ENCODE measurements around the gene TP63.

DNA sequence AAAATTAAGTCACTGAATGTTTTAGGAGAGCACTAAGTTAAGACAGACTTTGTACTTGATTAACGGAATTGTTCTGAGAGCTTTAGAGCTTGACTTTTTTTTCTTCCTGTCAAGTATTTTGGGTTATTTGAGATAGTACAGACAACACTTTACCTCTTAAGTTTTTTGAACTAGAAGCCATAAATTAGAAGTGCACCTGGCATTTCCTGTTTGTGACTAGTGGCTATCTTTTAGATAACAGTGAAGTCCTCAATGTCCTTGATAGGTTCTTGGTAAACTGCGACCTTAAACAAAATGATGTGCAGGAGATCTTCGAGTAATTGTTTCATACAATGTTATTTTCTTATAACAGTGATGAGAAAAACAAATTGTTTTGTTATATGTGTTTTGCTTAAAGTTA, 213.9 kb downstream of the TP63 start:
- TF ChIP-seq POLR2AphosphoS5 (IDR thresholded peaks at IDR 0.05; ENCODE audit: low read depth) (no peak), EZH2 (IDR thresholded peaks at IDR 0.05; ENCODE audit: low read depth, unreplicated experiment) (no peak)
- TF ChIP-seq, protein P1, sequence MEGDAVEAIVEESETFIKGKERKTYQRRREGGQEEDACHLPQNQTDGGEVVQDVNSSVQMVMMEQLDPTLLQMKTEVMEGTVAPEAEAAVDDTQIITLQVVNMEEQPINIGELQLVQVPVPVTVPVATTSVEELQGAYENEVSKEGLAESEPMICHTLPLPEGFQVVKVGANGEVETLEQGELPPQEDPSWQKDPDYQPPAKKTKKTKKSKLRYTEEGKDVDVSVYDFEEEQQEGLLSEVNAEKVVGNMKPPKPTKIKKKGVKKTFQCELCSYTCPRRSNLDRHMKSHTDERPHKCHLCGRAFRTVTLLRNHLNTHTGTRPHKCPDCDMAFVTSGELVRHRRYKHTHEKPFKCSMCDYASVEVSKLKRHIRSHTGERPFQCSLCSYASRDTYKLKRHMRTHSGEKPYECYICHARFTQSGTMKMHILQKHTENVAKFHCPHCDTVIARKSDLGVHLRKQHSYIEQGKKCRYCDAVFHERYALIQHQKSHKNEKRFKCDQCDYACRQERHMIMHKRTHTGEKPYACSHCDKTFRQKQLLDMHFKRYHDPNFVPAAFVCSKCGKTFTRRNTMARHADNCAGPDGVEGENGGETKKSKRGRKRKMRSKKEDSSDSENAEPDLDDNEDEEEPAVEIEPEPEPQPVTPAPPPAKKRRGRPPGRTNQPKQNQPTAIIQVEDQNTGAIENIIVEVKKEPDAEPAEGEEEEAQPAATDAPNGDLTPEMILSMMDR (conservative IDR thresholded peaks at IDR 0.05; ENCODE audit: low read depth in 2 of 2) = no peak

Data from GM23338 (cell line).